ENCODE measurements around the gene RGS7BP.

GRCh38 chr5:64628901-64629300, 123.1 kb downstream of the RGS7BP start:
- TF ChIP-seq EZH2 (IDR thresholded peaks at IDR 0.05; ENCODE audit: borderline replicate concordance, low read length) = no peak
- TF ChIP-seq, protein P1, sequence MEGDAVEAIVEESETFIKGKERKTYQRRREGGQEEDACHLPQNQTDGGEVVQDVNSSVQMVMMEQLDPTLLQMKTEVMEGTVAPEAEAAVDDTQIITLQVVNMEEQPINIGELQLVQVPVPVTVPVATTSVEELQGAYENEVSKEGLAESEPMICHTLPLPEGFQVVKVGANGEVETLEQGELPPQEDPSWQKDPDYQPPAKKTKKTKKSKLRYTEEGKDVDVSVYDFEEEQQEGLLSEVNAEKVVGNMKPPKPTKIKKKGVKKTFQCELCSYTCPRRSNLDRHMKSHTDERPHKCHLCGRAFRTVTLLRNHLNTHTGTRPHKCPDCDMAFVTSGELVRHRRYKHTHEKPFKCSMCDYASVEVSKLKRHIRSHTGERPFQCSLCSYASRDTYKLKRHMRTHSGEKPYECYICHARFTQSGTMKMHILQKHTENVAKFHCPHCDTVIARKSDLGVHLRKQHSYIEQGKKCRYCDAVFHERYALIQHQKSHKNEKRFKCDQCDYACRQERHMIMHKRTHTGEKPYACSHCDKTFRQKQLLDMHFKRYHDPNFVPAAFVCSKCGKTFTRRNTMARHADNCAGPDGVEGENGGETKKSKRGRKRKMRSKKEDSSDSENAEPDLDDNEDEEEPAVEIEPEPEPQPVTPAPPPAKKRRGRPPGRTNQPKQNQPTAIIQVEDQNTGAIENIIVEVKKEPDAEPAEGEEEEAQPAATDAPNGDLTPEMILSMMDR (conservative IDR thresholded peaks at IDR 0.05 in 1 of 2, IDR thresholded peaks at IDR 0.05 in 1 of 2; ENCODE audit: extremely low read depth in 1 of 2, insufficient read depth in 1 of 2, low read depth in 1 of 2, low read length in 2 of 2) = no peak

All from mammary epithelial cell (primary cell).